Measurements from ENCODE around the gene LMO2.
"Not testable (repeated sequence)": the region's sequence is repeated elsewhere in the genome, so short reads cannot be mapped to it uniquely, and the experiment has no call there.

Gene LMO2

GRCh38 chr11:33926671-33927552, 35.0 kb upstream of the LMO2 start:
- FAIRE-seq (no peak), DNase-seq (ENCODE audit: insufficient read length, low spot score) (no peak)

DNA sequence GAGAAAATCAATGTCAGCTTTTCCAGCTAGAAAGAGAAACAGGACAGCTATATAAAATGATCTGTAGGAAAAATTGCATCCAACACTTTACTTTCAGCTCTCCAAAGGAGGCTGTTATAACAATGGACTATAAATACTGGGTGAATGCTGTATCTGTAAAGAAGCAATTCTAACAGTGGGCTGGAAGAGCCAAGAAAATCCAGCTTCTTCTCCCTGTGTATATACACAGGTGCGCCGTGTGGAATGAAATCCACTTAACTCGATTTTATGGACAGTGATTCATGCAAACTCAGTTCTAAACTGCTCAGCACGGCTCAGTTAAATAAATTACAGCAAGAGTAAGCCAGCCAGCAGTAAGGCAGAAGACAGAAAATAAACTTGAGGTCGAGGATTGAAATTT, 32.5 kb upstream of the LMO2 start:
- TF ChIP-seq POLR2A (IDR thresholded peaks at IDR 0.05; ENCODE audit: low read depth, low read length) = no peak
- DNase-seq (ENCODE audit: insufficient read length, low spot score) (no peak), FAIRE-seq (no peak)

More at GRCh38 chr11:33926671-33927552, 35.0 kb upstream of the LMO2 start:
- no peak for TF ChIP-seq POLR2A (IDR thresholded peaks at IDR 0.05; ENCODE audit: low read depth, low read length)

- DNase-seq (ENCODE audit: insufficient read length, low spot score) (no peak), FAIRE-seq (no peak)
- no peak for TF ChIP-seq POLR2A (IDR thresholded peaks at IDR 0.05; ENCODE audit: low read depth, low read length)
Observed at GRCh38 chr11:33923626-33924025, 31.8 kb upstream of the LMO2 start.

- FAIRE-seq = no peak
- DNase-seq (ENCODE audit: insufficient read length, low spot score) = no peak
- no peak for TF ChIP-seq POLR2A (IDR thresholded peaks at IDR 0.05; ENCODE audit: low read depth, low read length)
Observed at GRCh38 chr11:33920838-33921613, 29.1 kb upstream of the LMO2 start.

DNA sequence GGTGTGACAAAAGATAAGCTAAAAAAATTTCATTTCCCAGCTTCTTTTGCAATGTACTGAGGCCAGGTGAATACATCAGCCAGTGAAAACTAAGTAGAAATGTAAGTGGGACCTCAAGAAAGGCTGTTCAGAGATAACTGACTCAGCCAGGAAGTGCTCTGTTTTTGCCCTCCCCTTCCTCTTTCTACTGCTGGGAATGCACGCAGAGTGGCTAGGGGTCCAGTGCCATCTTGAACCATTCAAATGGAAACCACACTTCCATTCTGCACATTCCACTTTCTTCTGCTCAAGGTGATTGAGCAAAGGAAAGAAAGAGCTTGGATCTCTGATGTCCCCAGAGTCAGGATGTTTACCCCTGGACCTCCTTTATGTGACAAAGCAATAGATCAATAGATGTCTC, 27.8 kb upstream of the LMO2 start:
- no peak for TF ChIP-seq POLR2A (IDR thresholded peaks at IDR 0.05; ENCODE audit: low read depth, low read length)
- DNase-seq (ENCODE audit: insufficient read length, low spot score) (no peak), FAIRE-seq (no peak)

- not testable (repeated sequence) for FAIRE-seq; DNase-seq (ENCODE audit: insufficient read length, low spot score)
Observed at GRCh38 chr11:33917402-33917801, 25.5 kb upstream of the LMO2 start.

DNA sequence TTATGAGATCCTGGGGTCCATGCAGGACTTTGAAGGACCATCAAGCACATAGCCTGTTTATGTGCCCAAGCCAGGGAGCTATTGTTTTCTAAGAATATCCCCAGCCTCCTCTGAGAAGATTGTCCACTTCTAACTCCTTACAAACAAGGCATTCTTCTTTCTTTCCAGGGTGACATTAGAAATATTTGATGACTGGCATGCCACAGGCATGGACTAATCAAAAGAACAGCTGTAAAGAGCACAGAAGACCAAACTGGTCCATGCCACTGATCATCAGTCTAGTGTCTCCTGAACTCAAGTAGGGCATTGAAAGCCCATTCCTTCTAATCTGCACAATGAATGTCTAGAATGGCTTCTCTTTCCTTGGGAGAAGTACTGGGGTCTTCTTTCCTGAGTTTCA, 24.9 kb upstream of the LMO2 start:
- FAIRE-seq = no peak
- no peak for DNase-seq (ENCODE audit: insufficient read length, low spot score)
- no peak for TF ChIP-seq POLR2A (IDR thresholded peaks at IDR 0.05; ENCODE audit: low read depth, low read length)

DNA sequence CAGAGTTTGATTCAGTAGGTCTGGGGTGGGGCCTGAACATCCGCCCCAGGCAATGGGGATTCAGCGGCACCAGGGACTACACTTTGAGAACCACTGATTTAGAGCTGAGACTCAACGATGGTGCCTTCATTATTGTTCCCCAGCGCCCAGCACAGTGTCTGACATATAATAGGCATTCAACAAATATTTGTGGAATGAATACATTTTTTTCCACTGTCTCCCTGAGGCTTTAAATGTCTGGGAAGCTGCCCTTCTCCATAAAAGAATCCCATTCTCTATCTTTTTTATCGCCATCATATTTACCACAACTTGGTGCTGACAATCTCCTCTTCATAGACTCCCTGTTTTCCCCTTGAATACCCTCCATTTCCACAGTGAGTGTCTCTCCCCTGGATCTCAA, 23.6 kb upstream of the LMO2 start:
- DNase-seq (ENCODE audit: insufficient read length, low spot score) (no peak), FAIRE-seq (no peak)
- TF ChIP-seq POLR2A (IDR thresholded peaks at IDR 0.05; ENCODE audit: low read depth, low read length) = no peak

DNA sequence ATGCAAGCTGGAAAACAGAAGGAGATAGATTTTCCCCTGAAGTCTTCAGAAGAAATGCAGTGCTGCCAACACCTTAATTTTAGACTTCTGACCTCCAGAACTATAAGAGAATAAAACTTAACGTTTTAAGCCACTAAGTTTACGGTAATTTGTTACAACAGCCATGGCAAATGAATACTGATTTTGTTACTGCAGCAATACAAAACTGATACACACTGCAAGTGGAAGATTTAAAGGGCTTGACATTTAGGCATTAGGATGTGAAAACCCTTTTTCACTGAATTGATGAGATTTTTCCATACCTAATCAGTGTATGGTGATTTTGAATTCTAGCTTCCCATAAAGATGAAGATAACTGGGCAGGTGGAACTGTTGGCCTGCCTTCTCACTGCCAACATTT, 22.1 kb upstream of the LMO2 start:
- no peak for FAIRE-seq

DNA sequence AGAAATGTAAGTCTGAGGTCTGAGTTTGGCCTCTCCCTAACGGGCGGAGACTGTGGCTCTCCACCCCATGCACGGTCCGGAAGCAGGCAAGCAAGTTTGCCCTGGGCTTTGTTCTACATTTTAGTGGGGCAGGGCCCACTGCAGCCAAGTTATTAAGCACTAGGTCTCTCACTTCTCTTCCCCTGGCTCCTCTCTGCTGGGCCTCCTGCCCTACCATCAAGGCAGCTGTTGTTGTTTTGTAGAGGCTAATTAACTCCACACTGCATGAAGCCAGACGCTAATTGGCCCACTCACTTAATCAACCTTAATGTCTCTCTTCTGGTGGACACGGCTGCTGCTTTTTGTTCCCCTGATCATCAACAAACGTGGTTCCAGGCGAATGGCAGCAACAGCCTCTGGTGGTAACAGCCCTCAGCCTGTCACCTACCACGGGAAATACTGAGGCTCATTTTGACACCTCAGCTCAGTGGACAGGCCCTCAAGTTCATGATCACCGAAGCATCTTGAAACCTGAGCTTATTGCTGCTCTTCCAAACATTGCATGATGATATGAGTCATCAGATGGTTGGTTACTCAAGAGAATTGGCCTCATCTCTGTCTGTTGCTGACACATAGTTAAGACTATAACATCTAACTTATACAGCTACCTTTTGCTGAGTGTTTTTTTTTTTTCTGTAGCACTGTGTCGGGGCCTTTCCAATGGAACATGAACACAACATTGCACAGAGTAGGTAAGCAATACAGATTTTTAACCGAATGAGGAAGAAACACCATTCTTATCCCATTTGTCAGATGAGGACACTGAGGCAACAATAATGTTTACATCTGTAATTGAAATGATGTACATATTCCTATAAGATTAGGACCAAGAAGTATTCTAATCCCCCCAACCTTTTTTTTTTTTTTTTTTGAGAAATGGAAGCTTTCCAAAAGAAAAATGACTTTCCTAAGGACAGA, 20.8 kb upstream of the LMO2 start:
- peak; percentile 53 for FAIRE-seq
- TF ChIP-seq POLR2A (IDR thresholded peaks at IDR 0.05; ENCODE audit: low read depth, low read length) = no peak
- peak; percentile 42 for DNase-seq (ENCODE audit: insufficient read length, low spot score)

More for the DNA sequence above, 22.1 kb upstream of the LMO2 start:
- no peak for TF ChIP-seq POLR2A (IDR thresholded peaks at IDR 0.05; ENCODE audit: low read depth, low read length)
- DNase-seq (ENCODE audit: insufficient read length, low spot score) = no peak

GRCh38 chr11:33910958-33911339, 19.1 kb upstream of the LMO2 start:
- FAIRE-seq = no peak
- no peak for TF ChIP-seq POLR2A (IDR thresholded peaks at IDR 0.05; ENCODE audit: low read depth, low read length)

DNA sequence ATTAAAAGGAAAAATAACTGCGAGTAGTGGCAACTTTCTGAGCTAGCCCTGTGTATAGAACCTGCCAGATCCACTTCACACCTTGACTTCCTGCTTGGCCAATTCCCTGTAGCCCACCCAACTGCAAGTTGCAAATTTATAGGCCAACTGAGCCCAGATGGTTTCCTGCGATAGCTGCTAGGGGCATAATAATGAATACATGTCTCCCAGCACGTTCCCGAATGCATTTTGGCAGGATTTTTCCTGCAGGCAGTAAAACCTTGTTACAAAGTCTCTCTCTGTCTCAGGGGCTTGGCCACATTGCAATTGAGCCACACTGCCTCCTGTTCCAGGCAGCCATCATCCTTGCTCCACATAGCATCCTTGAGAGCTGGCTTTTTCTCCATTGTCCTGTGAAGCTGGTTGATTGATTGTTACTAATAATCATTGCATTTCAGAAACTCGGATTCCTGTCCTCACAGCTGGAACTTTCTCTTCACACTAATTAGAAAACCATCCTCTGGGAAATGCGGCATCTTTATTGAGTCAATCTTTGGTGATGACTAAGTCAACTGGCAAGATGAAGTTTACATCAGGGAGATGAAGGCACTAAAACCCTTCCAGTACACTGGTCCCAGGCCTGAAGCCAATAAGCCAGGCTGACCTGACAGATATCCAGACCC, 18.6 kb upstream of the LMO2 start:
- FAIRE-seq (no peak), DNase-seq (ENCODE audit: insufficient read length, low spot score) (no peak)
- TF ChIP-seq POLR2A (IDR thresholded peaks at IDR 0.05; ENCODE audit: low read depth, low read length) = no peak

More at GRCh38 chr11:33910958-33911339, 19.1 kb upstream of the LMO2 start:
- DNase-seq (ENCODE audit: insufficient read length, low spot score) = no peak

GRCh38 chr11:33909552-33909951, 17.7 kb upstream of the LMO2 start:
- DNase-seq (ENCODE audit: insufficient read length, low spot score) = no peak
- FAIRE-seq = no peak

More at GRCh38 chr11:33909552-33909951, 17.7 kb upstream of the LMO2 start:
- TF ChIP-seq POLR2A (IDR thresholded peaks at IDR 0.05; ENCODE audit: low read depth, low read length) = no peak

Data from H54 (cell line).